ENCODE results near the gene TBCEL.
"Not testable (repeated sequence)": the region's sequence is repeated elsewhere in the genome, so short reads cannot be mapped to it uniquely, and the experiment has no call there.

The TBCEL gene

GRCh38 chr11:121029153-121029552 is 5.3 kb downstream of the TBCEL start:
- DNase-seq (ENCODE audit: low read depth in 3 of 3): no peak

GRCh38 chr11:121029813-121030445 is 6.0 kb downstream of the TBCEL start:
- no peak for DNase-seq (ENCODE audit: low read depth in 3 of 3)

GRCh38 chr11:121031167-121031566 is 7.3 kb downstream of the TBCEL start:
- no peak for DNase-seq (ENCODE audit: low read depth in 3 of 3)

- not testable (repeated sequence) for DNase-seq (ENCODE audit: low read depth in 3 of 3)
Measured at GRCh38 chr11:121031648-121032047, 7.7 kb downstream of the TBCEL start.

- no peak for DNase-seq (ENCODE audit: low read depth in 3 of 3)
Measured at GRCh38 chr11:121032546-121032945, 8.6 kb downstream of the TBCEL start.

- no peak for DNase-seq (ENCODE audit: low read depth in 3 of 3)
Measured at GRCh38 chr11:121033635-121034034, 9.7 kb downstream of the TBCEL start.

- DNase-seq (ENCODE audit: low read depth in 3 of 3): no peak
Measured at GRCh38 chr11:121035169-121035755, 11.4 kb downstream of the TBCEL start.

GRCh38 chr11:121035780-121036179 is 11.9 kb downstream of the TBCEL start:
- no peak for DNase-seq (ENCODE audit: low read depth in 3 of 3)

GRCh38 chr11:121037016-121037415 is 13.1 kb downstream of the TBCEL start:
- DNase-seq (ENCODE audit: low read depth in 3 of 3): no peak

GRCh38 chr11:121038648-121039409 is 14.9 kb downstream of the TBCEL start:
- DNase-seq (ENCODE audit: low read depth in 3 of 3): no peak

- DNase-seq (ENCODE audit: low read depth in 3 of 3): no peak
Measured at GRCh38 chr11:121039971-121040613, 16.2 kb downstream of the TBCEL start.

GRCh38 chr11:121040614-121041002 is 16.7 kb downstream of the TBCEL start:
- no peak for DNase-seq (ENCODE audit: low read depth in 3 of 3)

- no peak for DNase-seq (ENCODE audit: low read depth in 3 of 3)
Measured at GRCh38 chr11:121041072-121041471, 17.2 kb downstream of the TBCEL start.

- DNase-seq (ENCODE audit: low read depth in 3 of 3): no peak
Measured at GRCh38 chr11:121042296-121042695, 18.4 kb downstream of the TBCEL start.

- no peak for DNase-seq (ENCODE audit: low read depth in 3 of 3)
Measured at GRCh38 chr11:121047926-121048325, 24.0 kb downstream of the TBCEL start.

- DNase-seq (ENCODE audit: low read depth in 3 of 3): no peak
Measured at GRCh38 chr11:121048464-121049233, 24.7 kb downstream of the TBCEL start.

- no peak for DNase-seq (ENCODE audit: low read depth in 3 of 3)
Measured at GRCh38 chr11:121053244-121053643, 29.3 kb downstream of the TBCEL start.

GRCh38 chr11:121054266-121054665 is 30.4 kb downstream of the TBCEL start:
- DNase-seq (ENCODE audit: low read depth in 3 of 3): no peak

GRCh38 chr11:121055076-121055475 is 31.2 kb downstream of the TBCEL start:
- no peak for DNase-seq (ENCODE audit: low read depth in 3 of 3)

GRCh38 chr11:121057922-121058321 is 34.0 kb downstream of the TBCEL start:
- no peak for DNase-seq (ENCODE audit: low read depth in 3 of 3)

GRCh38 chr11:121058941-121059340 is 35.0 kb downstream of the TBCEL start:
- no peak for DNase-seq (ENCODE audit: low read depth in 3 of 3)

- no peak for DNase-seq (ENCODE audit: low read depth in 3 of 3)
Measured at GRCh38 chr11:121059605-121060004, 35.7 kb downstream of the TBCEL start.
